ENCODE results near the gene SLC9A5. TPM values are rescaled to one million over a fixed set of nuclear protein-coding genes. Genes with fewer than 3 reads are reported as not detected.
A peak's percentile ranks its signal among the peaks of the same experiment; 100 is the strongest.

The SLC9A5 gene
- total and polyA plus RNA-seq, 4 donors, result 0.05 to 0.25 (median 0.09) TPM; not detected in 1

GRCh38 chr16:67241008-67241900 is 7.5 kb upstream of the SLC9A5 start:
- 66% methylated on average over 10 of the region's 10 CpGs for whole genome bisulfite sequencing
- Histone ChIP-seq H3K4me1 (ENCODE audit: control insufficient read depth in 4 of 4, insufficient read depth in 4 of 4, low read length in 3 of 4) (peaks cover 4 to 25% (median 18%) of the 10 kb centered on the region in 4 donors), H3K36me3 (ENCODE audit: control insufficient read depth in 4 of 4, insufficient read depth in 3 of 4, low read depth in 1 of 4, low read length in 3 of 4) (peaks cover 0 to 13% (median under 1%) of the 10 kb centered on the region in 4 donors), H3K27me3 (ENCODE audit: control insufficient read depth in 4 of 4, insufficient read depth in 4 of 4, low read length in 3 of 4) (no peaks in the 10 kb centered on the region), H3K9me3 (ENCODE audit: control insufficient read depth in 4 of 4, low read length in 3 of 4) (no peaks in the 10 kb centered on the region), H3K9ac (ENCODE audit: low read depth in 1 of 2, low read length in 2 of 2) (no peak overlapping the region), H3K4me3 (ENCODE audit: low read depth in 1 of 3, low read length in 3 of 3) (no peak overlapping the region), H3K27ac (ENCODE audit: low read depth in 1 of 2, low read length in 2 of 2) (peak overlapping the region; percentile 25 to 47)
- no peak for DNase-seq (ENCODE audit: low spot score)
- TF ChIP-seq NR2F2 (IDR thresholded peaks at IDR 0.05) (no peak), FOXA1 (IDR thresholded peaks at IDR 0.05) (no peak), EGR1 (IDR thresholded peaks at IDR 0.05; ENCODE audit: low read depth in 2 of 2) (no peak), GABPA (IDR thresholded peaks at IDR 0.05 in 1 of 2, conservative IDR thresholded peaks at IDR 0.05 in 1 of 2) (no peak), FOXA2 (IDR thresholded peaks at IDR 0.05) (no peak), RAD21 (IDR thresholded peaks at IDR 0.05) (no peak), MAX (IDR thresholded peaks at IDR 0.05) (no peak), YY1 (IDR thresholded peaks at IDR 0.05) (no peak), HNF4A (conservative IDR thresholded peaks at IDR 0.05) (no peak), JUND (IDR thresholded peaks at IDR 0.05) (no peak), ZBTB33 (IDR thresholded peaks at IDR 0.05) (no peak), RXRA (IDR thresholded peaks at IDR 0.05) (no peak), TAF1 (conservative IDR thresholded peaks at IDR 0.05) (no peak), SP1 (IDR thresholded peaks at IDR 0.05) (no peak)
- TF ChIP-seq, protein P1, sequence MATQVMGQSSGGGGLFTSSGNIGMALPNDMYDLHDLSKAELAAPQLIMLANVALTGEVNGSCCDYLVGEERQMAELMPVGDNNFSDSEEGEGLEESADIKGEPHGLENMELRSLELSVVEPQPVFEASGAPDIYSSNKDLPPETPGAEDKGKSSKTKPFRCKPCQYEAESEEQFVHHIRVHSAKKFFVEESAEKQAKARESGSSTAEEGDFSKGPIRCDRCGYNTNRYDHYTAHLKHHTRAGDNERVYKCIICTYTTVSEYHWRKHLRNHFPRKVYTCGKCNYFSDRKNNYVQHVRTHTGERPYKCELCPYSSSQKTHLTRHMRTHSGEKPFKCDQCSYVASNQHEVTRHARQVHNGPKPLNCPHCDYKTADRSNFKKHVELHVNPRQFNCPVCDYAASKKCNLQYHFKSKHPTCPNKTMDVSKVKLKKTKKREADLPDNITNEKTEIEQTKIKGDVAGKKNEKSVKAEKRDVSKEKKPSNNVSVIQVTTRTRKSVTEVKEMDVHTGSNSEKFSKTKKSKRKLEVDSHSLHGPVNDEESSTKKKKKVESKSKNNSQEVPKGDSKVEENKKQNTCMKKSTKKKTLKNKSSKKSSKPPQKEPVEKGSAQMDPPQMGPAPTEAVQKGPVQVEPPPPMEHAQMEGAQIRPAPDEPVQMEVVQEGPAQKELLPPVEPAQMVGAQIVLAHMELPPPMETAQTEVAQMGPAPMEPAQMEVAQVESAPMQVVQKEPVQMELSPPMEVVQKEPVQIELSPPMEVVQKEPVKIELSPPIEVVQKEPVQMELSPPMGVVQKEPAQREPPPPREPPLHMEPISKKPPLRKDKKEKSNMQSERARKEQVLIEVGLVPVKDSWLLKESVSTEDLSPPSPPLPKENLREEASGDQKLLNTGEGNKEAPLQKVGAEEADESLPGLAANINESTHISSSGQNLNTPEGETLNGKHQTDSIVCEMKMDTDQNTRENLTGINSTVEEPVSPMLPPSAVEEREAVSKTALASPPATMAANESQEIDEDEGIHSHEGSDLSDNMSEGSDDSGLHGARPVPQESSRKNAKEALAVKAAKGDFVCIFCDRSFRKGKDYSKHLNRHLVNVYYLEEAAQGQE (IDR thresholded peaks at IDR 0.05), result no peak
- TF ChIP-seq, protein P2, sequence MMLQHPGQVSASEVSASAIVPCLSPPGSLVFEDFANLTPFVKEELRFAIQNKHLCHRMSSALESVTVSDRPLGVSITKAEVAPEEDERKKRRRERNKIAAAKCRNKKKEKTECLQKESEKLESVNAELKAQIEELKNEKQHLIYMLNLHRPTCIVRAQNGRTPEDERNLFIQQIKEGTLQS (IDR thresholded peaks at IDR 0.05), result no peak
